Fibroblast of skin of back (primary cell): ENCODE results near the gene RUFY4.
"Not testable (repeated sequence)": the region's sequence is repeated elsewhere in the genome, so short reads cannot be mapped to it uniquely, and the experiment has no call there.

ENCODE experiments used
- DNase-seq: peaks from one replicate; pipeline ENCODE4 v3.0.0-alpha.2; 2013

Gene RUFY4

GRCh38 chr2:218031261-218031660, 37.8 kb upstream of the RUFY4 start:
- no peak for DNase-seq

GRCh38 chr2:218031771-218032257, 37.2 kb upstream of the RUFY4 start:
- no peak for DNase-seq

GRCh38 chr2:218032336-218033171, 36.5 kb upstream of the RUFY4 start:
- DNase-seq = no peak

- no peak for DNase-seq
Measured at GRCh38 chr2:218033208-218033589, 35.9 kb upstream of the RUFY4 start.

GRCh38 chr2:218033590-218034496, 35.2 kb upstream of the RUFY4 start:
- no peak for DNase-seq

- DNase-seq = peak; percentile 80
Measured at GRCh38 chr2:218034497-218035213, 34.4 kb upstream of the RUFY4 start.

- no peak for DNase-seq
Measured at GRCh38 chr2:218035463-218036100, 33.5 kb upstream of the RUFY4 start.

GRCh38 chr2:218036371-218036770, 32.7 kb upstream of the RUFY4 start:
- no peak for DNase-seq

GRCh38 chr2:218039171-218039570, 29.9 kb upstream of the RUFY4 start:
- peak; percentile 38 for DNase-seq

- DNase-seq = no peak
Measured at GRCh38 chr2:218040883-218041282, 28.2 kb upstream of the RUFY4 start.

GRCh38 chr2:218041302-218042168, 27.5 kb upstream of the RUFY4 start:
- peak; percentile 30 for DNase-seq

GRCh38 chr2:218043100-218043499, 26.0 kb upstream of the RUFY4 start:
- DNase-seq = no peak

GRCh38 chr2:218043701-218044109, 25.3 kb upstream of the RUFY4 start:
- no peak for DNase-seq

GRCh38 chr2:218044599-218044998, 24.5 kb upstream of the RUFY4 start:
- not testable (repeated sequence) for DNase-seq

GRCh38 chr2:218046238-218046637, 22.8 kb upstream of the RUFY4 start:
- DNase-seq = no peak

- DNase-seq = no peak
Measured at GRCh38 chr2:218047536-218048225, 21.4 kb upstream of the RUFY4 start.

GRCh38 chr2:218051903-218052302, 17.1 kb upstream of the RUFY4 start:
- no peak for DNase-seq

- no peak for DNase-seq
Measured at GRCh38 chr2:218059289-218059688, 9.8 kb upstream of the RUFY4 start.

- no peak for DNase-seq
Measured at GRCh38 chr2:218060118-218060517, 8.9 kb upstream of the RUFY4 start.

GRCh38 chr2:218060950-218061660, 7.9 kb upstream of the RUFY4 start:
- DNase-seq = no peak
